SU-DHL-6 (cell line): Measurements from ENCODE around the gene USP21.

Experiments
- H2AFZ ChIP-seq: fragments of 200-600 bp; sonication (generic); 2 replicates; pipeline ENCODE4 v1.6.1; 2014; ENCODE audit warnings: low read depth, mild to moderate bottlenecking, moderate library complexity, mixed read lengths, antibody characterized with exemption, low read length; ENCODE audit not compliant: severe bottlenecking
- H3F3A ChIP-seq: fragments of 200-600 bp; shearing (Covaris generic); 2 replicates; pipeline ENCODE4 v1.6.0; 2016; ENCODE audit warnings: antibody characterized with exemption, mild to moderate bottlenecking; ENCODE audit not compliant: insufficient read depth
- H3K27ac ChIP-seq: fragments of 200-600 bp; sonication (generic); 2 replicates; pipeline ENCODE4 v1.5.1; 2016; ENCODE audit warnings: low read depth, mild to moderate bottlenecking, low read length, moderate library complexity, mixed read lengths
- H3K27me3 ChIP-seq: fragments of 200-600 bp; sonication (generic), shearing (Covaris generic); 2 replicates; pipeline ENCODE4 v1.6.0; 2014; ENCODE audit warnings: mild to moderate bottlenecking, low read length
- H3K36me3 ChIP-seq: fragments of 200-600 bp; sonication (generic); 2 replicates; pipeline ENCODE4 v1.6.1; 2014; ENCODE audit warnings: mild to moderate bottlenecking, low read length, mixed read lengths
- H3K4me2 ChIP-seq: fragments of 300-600, 200-600 bp; shearing (Covaris generic), sonication (generic); 2 replicates; pipeline ENCODE4 v1.6.0; 2014; ENCODE audit warnings: low read length, low read depth, mild to moderate bottlenecking; ENCODE audit not compliant: poor library complexity, severe bottlenecking
- H3K4me3 ChIP-seq: fragments of 200-600 bp; sonication (generic); 2 replicates; pipeline ENCODE4 v1.5.1; 2014; ENCODE audit warnings: antibody characterized with exemption, low read length, mild to moderate bottlenecking, mixed read lengths; ENCODE audit not compliant: insufficient read depth, poor library complexity, severe bottlenecking
- H3K79me2 ChIP-seq: fragments of 200-600 bp; sonication (generic); 2 replicates; pipeline ENCODE4 v1.6.1; 2014; ENCODE audit warnings: mild to moderate bottlenecking, low read length, moderate library complexity; ENCODE audit not compliant: insufficient read depth
- H3K9ac ChIP-seq: fragments of 200-600 bp; sonication (generic); 2 replicates; pipeline ENCODE4 v1.7.0; 2014; ENCODE audit warnings: mild to moderate bottlenecking, low read length
- H3K9me2 ChIP-seq: fragments of 200-600 bp; sonication (generic); replicated peaks from 2 replicates; pipeline ENCODE4 v1.6.1; 2014; ENCODE audit warnings: low read length; ENCODE audit not compliant: insufficient read depth
- H3K9me3 ChIP-seq: fragments of 200-600 bp; sonication (generic); 2 replicates; pipeline ENCODE4 v1.6.1; 2014; ENCODE audit warnings: low read length, mixed read lengths; ENCODE audit not compliant: insufficient read depth
- H4K20me1 ChIP-seq: fragments of 200-600 bp; sonication (generic); 2 replicates; pipeline ENCODE4 v1.6.1; 2014; ENCODE audit warnings: low read depth, mild to moderate bottlenecking, antibody characterized with exemption, low read length, moderate library complexity, mixed read lengths
- EZH2phosphoT487 ChIP-seq: fragments of 200-600 bp; sonication (generic), shearing (Covaris generic); conservative IDR thresholded peaks from 2 replicates; pipeline ENCODE4 v1.6.1; 2018; ENCODE audit warnings: mild to moderate bottlenecking, antibody characterized with exemption, low read length, moderate library complexity, mixed read lengths
- TF ChIP-seq, protein P1 (sequence below): fragments of 200-600 bp; sonication (generic); IDR thresholded peaks from one replicate; pipeline ENCODE4 v1.5.1; 2017; ENCODE audit warnings: antibody characterized with exemption, mild to moderate bottlenecking, low read length, moderate library complexity; ENCODE audit not compliant: insufficient read depth, poor library complexity, severe bottlenecking

USP21 gene

DNA sequence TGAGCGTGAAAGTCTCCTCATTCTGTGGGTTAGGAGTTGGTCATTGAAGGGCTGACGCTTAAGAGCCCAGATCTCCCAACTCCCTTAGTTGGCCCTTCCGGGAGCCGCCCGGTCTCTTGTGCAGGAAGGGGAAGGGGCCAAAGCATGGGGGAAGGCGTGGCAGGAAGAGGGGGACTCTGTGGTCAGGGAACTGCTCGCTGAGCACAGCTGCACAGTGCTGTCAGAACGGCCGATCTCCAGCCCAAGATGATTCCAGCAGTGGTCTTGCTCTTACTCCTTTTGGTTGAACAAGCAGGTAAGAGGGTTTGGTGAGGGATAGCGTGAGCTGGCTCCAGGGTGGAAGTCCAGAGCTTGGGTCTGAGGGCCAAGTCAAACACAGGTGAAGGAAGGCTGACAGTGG is 55.8 kb downstream of the USP21 start, which contains the start of gene FCER1G:
Gene FCER1G, plus strand, starts transcription at position 220 of the 400 bp plus-strand sequence. Its CDS starts 27 bp downstream, at position 247.
- no peaks in the 10 kb centered on the region for H3K79me2 ChIP-seq
- H3K4me3 ChIP-seq: no peak within 1 kb of the TSS
- no peaks in the 10 kb centered on the region for H3K9me3 ChIP-seq
- H3K27me3 ChIP-seq: no peaks in the 10 kb centered on the region
- no peaks in the 10 kb centered on the region for H3K9me2 ChIP-seq
- no peak for TF ChIP-seq EZH2phosphoT487
- TF ChIP-seq, protein P1, sequence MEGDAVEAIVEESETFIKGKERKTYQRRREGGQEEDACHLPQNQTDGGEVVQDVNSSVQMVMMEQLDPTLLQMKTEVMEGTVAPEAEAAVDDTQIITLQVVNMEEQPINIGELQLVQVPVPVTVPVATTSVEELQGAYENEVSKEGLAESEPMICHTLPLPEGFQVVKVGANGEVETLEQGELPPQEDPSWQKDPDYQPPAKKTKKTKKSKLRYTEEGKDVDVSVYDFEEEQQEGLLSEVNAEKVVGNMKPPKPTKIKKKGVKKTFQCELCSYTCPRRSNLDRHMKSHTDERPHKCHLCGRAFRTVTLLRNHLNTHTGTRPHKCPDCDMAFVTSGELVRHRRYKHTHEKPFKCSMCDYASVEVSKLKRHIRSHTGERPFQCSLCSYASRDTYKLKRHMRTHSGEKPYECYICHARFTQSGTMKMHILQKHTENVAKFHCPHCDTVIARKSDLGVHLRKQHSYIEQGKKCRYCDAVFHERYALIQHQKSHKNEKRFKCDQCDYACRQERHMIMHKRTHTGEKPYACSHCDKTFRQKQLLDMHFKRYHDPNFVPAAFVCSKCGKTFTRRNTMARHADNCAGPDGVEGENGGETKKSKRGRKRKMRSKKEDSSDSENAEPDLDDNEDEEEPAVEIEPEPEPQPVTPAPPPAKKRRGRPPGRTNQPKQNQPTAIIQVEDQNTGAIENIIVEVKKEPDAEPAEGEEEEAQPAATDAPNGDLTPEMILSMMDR: no peak
- H4K20me1 ChIP-seq: no peaks in the 10 kb centered on the region
- no peak within 1 kb of the TSS for H2AFZ ChIP-seq
- H3K36me3 ChIP-seq: peaks cover 12% of the 10 kb centered on the region
- H3F3A ChIP-seq: 0 out of 2 replicates have a peak, but pooled peaks cover 4% of the 10 kb centered on the region
- no peak within 1 kb of the TSS for H3K4me2 ChIP-seq
- H3K9ac ChIP-seq: no peak within 1 kb of the TSS
- no peak within 1 kb of the TSS for H3K27ac ChIP-seq
